Memory B cell (primary cell): ENCODE results near the gene YJU2.

Source experiments
- ATAC-seq: fragments of 150-1000 bp; cut with Tn5 transposase; 2 replicates; pipeline ENCODE4 v1.10.0; 2021; ENCODE audit warnings: low read depth, mild to moderate bottlenecking, moderate library complexity
- DNase-seq, 2 donors: peaks; one replicate each; pipeline ENCODE4 v3.0.0; 2022; ENCODE audit warnings: low spot score in 2 of 2
- H3K27ac Mint-ChIP-seq: one replicate; pipeline ENCODE4 v1.8.0; 2022; ENCODE audit warnings: mild to moderate bottlenecking, moderate library complexity, mixed read lengths
- H3K27me3 Mint-ChIP-seq: one replicate; pipeline ENCODE4 v1.8.0; 2022; ENCODE audit warnings: mixed read lengths
- H3K36me3 Mint-ChIP-seq: one replicate; pipeline ENCODE4 v1.8.0; 2022; ENCODE audit warnings: mild to moderate bottlenecking, mixed read lengths
- H3K4me1 Mint-ChIP-seq: one replicate; pipeline ENCODE4 v1.8.0; 2022; ENCODE audit warnings: mixed read lengths
- H3K4me3 Mint-ChIP-seq: one replicate; pipeline ENCODE4 v1.8.0; 2022; ENCODE audit warnings: mild to moderate bottlenecking, moderate library complexity, mixed read lengths
- H3K9me3 Mint-ChIP-seq: one replicate; pipeline ENCODE4 v1.8.0; 2022; ENCODE audit warnings: mixed read lengths

The YJU2 gene

GRCh38 chr19:4246767-4247593 lies at the start of gene YJU2:
Gene YJU2 (plus strand): TSS chr19:4247080. CDS start chr19:4247147, 67 bp downstream.
- H3K36me3 Mint-ChIP-seq, result peaks cover 25% of the 10 kb centered on the region
- DNase-seq, result peak; percentile 96 to 99
- H3K27ac Mint-ChIP-seq, result peak within 1 kb of the TSS; percentile 100
- H3K4me1 Mint-ChIP-seq, result peaks cover 14% of the 10 kb centered on the region
- peak; percentile 91 for ATAC-seq
- no peaks in the 10 kb centered on the region for H3K27me3 Mint-ChIP-seq
- H3K9me3 Mint-ChIP-seq, result peaks cover 3% of the 10 kb centered on the region
- H3K4me3 Mint-ChIP-seq, result peak within 1 kb of the TSS; percentile 100

GRCh38 chr19:4197228-4197624 lies 49.7 kb upstream of the YJU2 start:
- Mint-ChIP-seq H3K27ac (peak overlapping the region; percentile 88), H3K4me3 (no peak overlapping the region), H3K36me3 (peaks cover 8% of the 10 kb centered on the region), H3K27me3 (peaks cover 39% of the 10 kb centered on the region), H3K4me1 (peaks cover 9% of the 10 kb centered on the region), H3K9me3 (peaks cover 15% of the 10 kb centered on the region)
- no peak for DNase-seq
- ATAC-seq, result no peak

GRCh38 chr19:4197625-4198466 lies 49.0 kb upstream of the YJU2 start:
- DNase-seq (no peak), ATAC-seq (no peak)
- peaks cover 8% of the 10 kb centered on the region for H3K36me3 Mint-ChIP-seq
- H3K9me3 Mint-ChIP-seq, result peaks cover 15% of the 10 kb centered on the region
- H3K4me3 Mint-ChIP-seq, result no peak overlapping the region
- H3K4me1 Mint-ChIP-seq, result peaks cover 9% of the 10 kb centered on the region
- H3K27me3 Mint-ChIP-seq, result peaks cover 38% of the 10 kb centered on the region
- peak overlapping the region; percentile 88 for H3K27ac Mint-ChIP-seq

- DNase-seq (no peak), ATAC-seq (no peak)
- H3K27ac Mint-ChIP-seq, result no peak overlapping the region
- H3K36me3 Mint-ChIP-seq, result peaks cover 8% of the 10 kb centered on the region
- peaks cover 33% of the 10 kb centered on the region for H3K27me3 Mint-ChIP-seq
- H3K9me3 Mint-ChIP-seq, result peaks cover 15% of the 10 kb centered on the region
- peaks cover 9% of the 10 kb centered on the region for H3K4me1 Mint-ChIP-seq
- no peak overlapping the region for H3K4me3 Mint-ChIP-seq
Measured at GRCh38 chr19:4198467-4199126, 48.3 kb upstream of the YJU2 start.

GRCh38 chr19:4199699-4200293 lies 47.1 kb upstream of the YJU2 start:
- H3K27me3 Mint-ChIP-seq, result peaks cover 26% of the 10 kb centered on the region
- no peak overlapping the region for H3K27ac Mint-ChIP-seq
- peaks cover 15% of the 10 kb centered on the region for H3K9me3 Mint-ChIP-seq
- DNase-seq (no peak), ATAC-seq (no peak)
- peaks cover 11% of the 10 kb centered on the region for H3K4me1 Mint-ChIP-seq
- H3K4me3 Mint-ChIP-seq, result no peak overlapping the region
- H3K36me3 Mint-ChIP-seq, result peaks cover 8% of the 10 kb centered on the region

- Mint-ChIP-seq H3K4me1 (peaks cover 11% of the 10 kb centered on the region), H3K36me3 (peaks cover 8% of the 10 kb centered on the region), H3K27me3 (peaks cover 20% of the 10 kb centered on the region), H3K4me3 (no peak overlapping the region), H3K27ac (no peak overlapping the region), H3K9me3 (peaks cover 15% of the 10 kb centered on the region)
- DNase-seq (no peak), ATAC-seq (no peak)
Measured at GRCh38 chr19:4200940-4201542, 45.8 kb upstream of the YJU2 start.

GRCh38 chr19:4201798-4202197 lies 45.1 kb upstream of the YJU2 start:
- Mint-ChIP-seq H3K4me1 (peaks cover 11% of the 10 kb centered on the region), H3K9me3 (peaks cover 15% of the 10 kb centered on the region), H3K27ac (no peak overlapping the region), H3K27me3 (peaks cover 18% of the 10 kb centered on the region), H3K36me3 (peaks cover 8% of the 10 kb centered on the region), H3K4me3 (no peak overlapping the region)
- DNase-seq, result no peak
- ATAC-seq, result no peak

- ATAC-seq (no peak), DNase-seq (no peak)
- Mint-ChIP-seq H3K27ac (no peak overlapping the region), H3K4me1 (peaks cover 2% of the 10 kb centered on the region), H3K36me3 (no peaks in the 10 kb centered on the region), H3K9me3 (no peaks in the 10 kb centered on the region), H3K4me3 (no peak overlapping the region), H3K27me3 (peaks cover 10% of the 10 kb centered on the region)
Measured at GRCh38 chr19:4206818-4207484, 39.9 kb upstream of the YJU2 start.

GRCh38 chr19:4208385-4209094 lies 38.3 kb upstream of the YJU2 start:
- DNase-seq (no peak), ATAC-seq (no peak)
- Mint-ChIP-seq H3K4me1 (peaks cover 7% of the 10 kb centered on the region), H3K36me3 (no peaks in the 10 kb centered on the region), H3K9me3 (no peaks in the 10 kb centered on the region), H3K27ac (no peak overlapping the region), H3K27me3 (peaks cover 16% of the 10 kb centered on the region), H3K4me3 (no peak overlapping the region)

- no peak overlapping the region for H3K4me3 Mint-ChIP-seq
Measured at GRCh38 chr19:4210166-4210731, 36.6 kb upstream of the YJU2 start.

GRCh38 chr19:4213116-4213515 lies 33.8 kb upstream of the YJU2 start:
- Mint-ChIP-seq H3K4me3 (no peak overlapping the region), H3K9me3 (no peaks in the 10 kb centered on the region), H3K36me3 (no peaks in the 10 kb centered on the region), H3K27me3 (peaks cover 16% of the 10 kb centered on the region), H3K27ac (no peak overlapping the region), H3K4me1 (peaks cover 13% of the 10 kb centered on the region)
- DNase-seq (no peak), ATAC-seq (no peak)

More at GRCh38 chr19:4210166-4210731, 36.6 kb upstream of the YJU2 start:
- Mint-ChIP-seq H3K27me3 (peaks cover 18% of the 10 kb centered on the region), H3K27ac (no peak overlapping the region), H3K9me3 (no peaks in the 10 kb centered on the region), H3K36me3 (no peaks in the 10 kb centered on the region), H3K4me1 (peaks cover 13% of the 10 kb centered on the region)
- DNase-seq (no peak), ATAC-seq (no peak)

GRCh38 chr19:4215807-4216206 lies 31.1 kb upstream of the YJU2 start:
- no peak overlapping the region for H3K4me3 Mint-ChIP-seq
- no peak overlapping the region for H3K27ac Mint-ChIP-seq
- DNase-seq (no peak), ATAC-seq (no peak)
- no peaks in the 10 kb centered on the region for H3K36me3 Mint-ChIP-seq
- H3K27me3 Mint-ChIP-seq, result peaks cover 11% of the 10 kb centered on the region
- H3K9me3 Mint-ChIP-seq, result no peaks in the 10 kb centered on the region
- H3K4me1 Mint-ChIP-seq, result peaks cover 13% of the 10 kb centered on the region
